ENCODE measurements around the gene NUP205.
A peak's percentile ranks its signal among the peaks of the same experiment; 100 is the strongest.

Gene NUP205

DNA sequence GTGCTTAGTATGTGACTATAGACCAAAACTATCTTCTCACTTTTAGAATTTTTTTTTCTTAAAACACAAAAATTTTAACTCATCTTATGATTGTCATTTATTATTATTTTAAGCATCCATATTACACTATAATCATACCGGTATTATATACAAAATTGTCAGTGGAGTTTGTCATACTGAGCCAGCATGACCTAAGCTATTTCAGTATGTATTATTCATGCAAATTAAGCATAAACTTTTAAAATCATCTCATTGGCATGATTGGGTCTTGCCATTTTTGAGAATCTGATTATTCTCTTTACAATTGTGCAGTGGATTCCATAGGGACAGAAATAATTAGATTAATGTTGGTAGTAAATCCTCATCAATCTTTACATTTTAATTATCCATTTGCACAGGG, 58.4 kb downstream of the NUP205 start:
- TF ChIP-seq, protein P1, sequence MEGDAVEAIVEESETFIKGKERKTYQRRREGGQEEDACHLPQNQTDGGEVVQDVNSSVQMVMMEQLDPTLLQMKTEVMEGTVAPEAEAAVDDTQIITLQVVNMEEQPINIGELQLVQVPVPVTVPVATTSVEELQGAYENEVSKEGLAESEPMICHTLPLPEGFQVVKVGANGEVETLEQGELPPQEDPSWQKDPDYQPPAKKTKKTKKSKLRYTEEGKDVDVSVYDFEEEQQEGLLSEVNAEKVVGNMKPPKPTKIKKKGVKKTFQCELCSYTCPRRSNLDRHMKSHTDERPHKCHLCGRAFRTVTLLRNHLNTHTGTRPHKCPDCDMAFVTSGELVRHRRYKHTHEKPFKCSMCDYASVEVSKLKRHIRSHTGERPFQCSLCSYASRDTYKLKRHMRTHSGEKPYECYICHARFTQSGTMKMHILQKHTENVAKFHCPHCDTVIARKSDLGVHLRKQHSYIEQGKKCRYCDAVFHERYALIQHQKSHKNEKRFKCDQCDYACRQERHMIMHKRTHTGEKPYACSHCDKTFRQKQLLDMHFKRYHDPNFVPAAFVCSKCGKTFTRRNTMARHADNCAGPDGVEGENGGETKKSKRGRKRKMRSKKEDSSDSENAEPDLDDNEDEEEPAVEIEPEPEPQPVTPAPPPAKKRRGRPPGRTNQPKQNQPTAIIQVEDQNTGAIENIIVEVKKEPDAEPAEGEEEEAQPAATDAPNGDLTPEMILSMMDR (IDR thresholded peaks at IDR 0.05; ENCODE audit: low read depth, low read length, missing control alignments): no peak
- Histone ChIP-seq H3K27me3 (replicated peaks) (no peaks in the 10 kb centered on the region), H3K36me3 (replicated peaks) (peaks cover 12% of the 10 kb centered on the region), H3K27ac (no peak overlapping the region), H3K4me3 (ENCODE audit: low read depth, low read length) (no peak overlapping the region)
- in situ Hi-C loops (cut with HindIII; ENCODE audit: low pct_ligation_motif_present, low sequenced_read_pairs): no loop called here
- DNase-seq: no peak

DNA sequence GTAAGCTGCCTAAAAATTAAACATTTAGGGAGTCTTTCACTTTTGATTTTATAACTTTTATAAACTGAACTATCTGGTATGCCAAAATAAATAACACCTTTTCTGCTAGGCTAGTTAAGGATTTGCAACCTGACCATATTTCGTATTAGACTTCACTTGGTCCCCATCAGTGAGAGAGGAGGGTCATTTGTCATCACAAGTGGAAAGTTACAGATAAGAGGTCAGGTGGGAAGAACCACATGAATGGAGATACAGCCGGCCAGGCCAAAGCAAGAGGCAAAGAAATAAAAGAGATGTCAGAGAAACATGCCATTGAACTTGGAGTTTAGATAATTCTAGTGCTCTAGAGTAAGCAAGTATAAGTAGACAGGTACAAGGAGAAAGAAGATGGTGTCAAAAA, 60.1 kb downstream of the NUP205 start:
- no peak for DNase-seq
- peaks cover 12% of the 10 kb centered on the region for H3K36me3 ChIP-seq (replicated peaks)
- TF ChIP-seq, protein P1 (IDR thresholded peaks at IDR 0.05; ENCODE audit: low read depth, low read length, missing control alignments): no peak

GRCh38 chr7:135618510-135618909, 60.8 kb downstream of the NUP205 start:
- DNase-seq: no peak
- no peak overlapping the region for H3K27ac ChIP-seq
- H3K36me3 ChIP-seq (replicated peaks): peaks cover 15% of the 10 kb centered on the region
- in situ Hi-C loops (cut with HindIII; ENCODE audit: low pct_ligation_motif_present, low sequenced_read_pairs): no loop called here
- no peaks in the 10 kb centered on the region for H3K27me3 ChIP-seq (replicated peaks)
- TF ChIP-seq, protein P1 (IDR thresholded peaks at IDR 0.05; ENCODE audit: low read depth, low read length, missing control alignments): no peak
- no peak overlapping the region for H3K4me3 ChIP-seq (ENCODE audit: low read depth, low read length)

More for the DNA sequence above, 60.1 kb downstream of the NUP205 start:
- in situ Hi-C loops (cut with HindIII; ENCODE audit: low pct_ligation_motif_present, low sequenced_read_pairs): no loop called here
- Histone ChIP-seq H3K27ac (no peak overlapping the region), H3K27me3 (replicated peaks) (no peaks in the 10 kb centered on the region), H3K4me3 (ENCODE audit: low read depth, low read length) (no peak overlapping the region)

- in situ Hi-C loops (cut with HindIII; ENCODE audit: low pct_ligation_motif_present, low sequenced_read_pairs): no loop called here
- Histone ChIP-seq H3K27me3 (replicated peaks) (no peaks in the 10 kb centered on the region), H3K36me3 (replicated peaks) (peaks cover 21% of the 10 kb centered on the region), H3K27ac (no peak overlapping the region), H3K4me3 (ENCODE audit: low read depth, low read length) (no peak overlapping the region)
- DNase-seq: no peak
- TF ChIP-seq, protein P1 (IDR thresholded peaks at IDR 0.05; ENCODE audit: low read depth, low read length, missing control alignments): no peak
Observed at GRCh38 chr7:135620447-135620846, 62.7 kb downstream of the NUP205 start.

- Histone ChIP-seq H3K4me3 (ENCODE audit: low read depth, low read length) (no peak overlapping the region), H3K27ac (peak overlapping the region; percentile 37), H3K27me3 (replicated peaks) (no peaks in the 10 kb centered on the region), H3K36me3 (replicated peaks) (peaks cover 25% of the 10 kb centered on the region)
- in situ Hi-C loops (cut with HindIII; ENCODE audit: low pct_ligation_motif_present, low sequenced_read_pairs): no loop called here
- TF ChIP-seq, protein P1 (IDR thresholded peaks at IDR 0.05; ENCODE audit: low read depth, low read length, missing control alignments): peak; percentile 68
- DNase-seq: peak; percentile 89
Observed at GRCh38 chr7:135620980-135621850, 63.5 kb downstream of the NUP205 start.
